Measurements from ENCODE around the gene TNFRSF11A.

TNFRSF11A gene

GRCh38 chr18:62345909-62346308 lies 20.8 kb downstream of the TNFRSF11A start:
- DNase-seq = no peak

- DNase-seq = no peak
Measured at GRCh38 chr18:62346333-62347088, 21.4 kb downstream of the TNFRSF11A start.

GRCh38 chr18:62347089-62347506 lies 22.0 kb downstream of the TNFRSF11A start:
- no peak for DNase-seq

DNA sequence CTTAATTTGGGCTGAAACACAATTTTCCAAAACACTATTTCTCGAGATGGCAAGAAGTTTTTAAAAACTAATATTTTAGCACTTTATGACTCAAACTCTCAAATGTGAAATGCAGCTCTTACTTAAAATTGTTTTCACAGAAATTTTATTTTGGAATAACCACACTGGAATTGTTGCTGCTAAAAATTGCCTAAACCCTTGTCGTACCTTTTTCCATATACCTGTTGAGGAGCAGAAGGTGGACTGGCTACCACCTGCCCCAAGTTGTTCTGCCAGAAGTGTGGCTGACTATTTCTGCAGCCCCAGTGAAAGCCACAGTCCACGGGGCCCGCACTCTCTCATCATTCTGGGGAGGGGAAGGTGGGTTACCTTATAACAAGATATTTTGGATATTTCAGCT lies 23.4 kb downstream of the TNFRSF11A start:
- no peak for DNase-seq

GRCh38 chr18:62353170-62353569 lies 28.1 kb downstream of the TNFRSF11A start:
- no peak for DNase-seq

DNA sequence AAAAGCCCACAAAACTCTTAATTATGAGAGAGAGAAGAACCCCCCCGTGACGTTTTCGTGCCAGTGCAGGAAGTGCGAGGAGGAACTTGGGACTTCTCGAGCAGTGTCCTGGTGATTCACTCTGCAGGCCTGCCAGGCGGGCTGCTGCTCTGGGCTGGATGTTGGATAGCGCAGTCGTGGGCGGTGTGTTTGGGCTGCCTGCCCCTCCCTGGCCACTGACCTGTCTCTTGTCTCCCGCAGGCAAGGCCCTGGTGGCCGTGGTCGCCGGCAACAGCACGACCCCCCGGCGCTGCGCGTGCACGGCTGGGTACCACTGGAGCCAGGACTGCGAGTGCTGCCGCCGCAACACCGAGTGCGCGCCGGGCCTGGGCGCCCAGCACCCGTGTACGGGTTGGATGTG lies 29.0 kb downstream of the TNFRSF11A start:
- DNase-seq = no peak

- DNase-seq = no peak
Measured at GRCh38 chr18:62357079-62357719, 32.1 kb downstream of the TNFRSF11A start.

- DNase-seq = no peak
Measured at GRCh38 chr18:62360805-62361204, 35.7 kb downstream of the TNFRSF11A start.

- DNase-seq = no peak
Measured at GRCh38 chr18:62361288-62361687, 36.2 kb downstream of the TNFRSF11A start.

GRCh38 chr18:62364558-62364957 lies 39.4 kb downstream of the TNFRSF11A start:
- DNase-seq = no peak

GRCh38 chr18:62365420-62365819 lies 40.3 kb downstream of the TNFRSF11A start:
- no peak for DNase-seq

- DNase-seq = no peak
Measured at GRCh38 chr18:62366992-62367391, 41.9 kb downstream of the TNFRSF11A start.

- no peak for DNase-seq
Measured at GRCh38 chr18:62368100-62368499, 43.0 kb downstream of the TNFRSF11A start.

DNA sequence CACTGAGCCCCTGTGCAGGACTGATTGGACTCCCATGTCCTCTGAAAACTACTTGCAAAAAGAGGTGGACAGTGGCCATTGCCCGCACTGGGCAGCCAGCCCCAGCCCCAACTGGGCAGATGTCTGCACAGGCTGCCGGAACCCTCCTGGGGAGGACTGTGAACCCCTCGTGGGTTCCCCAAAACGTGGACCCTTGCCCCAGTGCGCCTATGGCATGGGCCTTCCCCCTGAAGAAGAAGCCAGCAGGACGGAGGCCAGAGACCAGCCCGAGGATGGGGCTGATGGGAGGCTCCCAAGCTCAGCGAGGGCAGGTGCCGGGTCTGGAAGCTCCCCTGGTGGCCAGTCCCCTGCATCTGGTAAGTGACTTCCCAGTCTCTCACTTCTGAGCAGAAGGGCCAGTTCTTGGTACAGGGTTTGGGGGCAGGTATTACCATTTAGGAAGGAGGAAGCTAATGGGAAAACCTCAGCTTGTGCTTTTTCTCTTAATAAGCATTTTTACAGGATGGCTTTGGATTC lies 44.1 kb downstream of the TNFRSF11A start:
- DNase-seq = no peak

DNA sequence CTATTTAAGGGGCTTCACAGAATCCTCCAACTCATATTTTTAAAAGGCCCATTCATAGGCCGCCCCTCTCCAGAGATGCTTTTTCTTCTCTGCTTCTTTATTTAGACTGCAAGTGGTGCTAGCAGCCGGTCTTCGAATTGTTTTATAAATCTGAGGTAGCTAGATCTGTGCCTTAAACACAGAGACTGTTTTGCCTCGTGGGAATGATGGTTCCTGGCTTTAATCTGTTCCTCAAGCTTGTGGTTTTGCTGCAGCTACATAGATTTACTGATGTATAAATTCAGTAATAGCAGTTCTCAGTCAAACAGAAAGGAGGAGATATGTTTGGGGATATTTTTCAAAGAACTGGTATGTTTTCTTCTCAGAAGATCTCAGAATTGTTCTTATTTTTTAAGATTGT lies 45.3 kb downstream of the TNFRSF11A start:
- no peak for DNase-seq

- DNase-seq = no peak
Measured at GRCh38 chr18:62371436-62371835, 46.3 kb downstream of the TNFRSF11A start.

- no peak for DNase-seq
Measured at GRCh38 chr18:62372156-62372555, 47.0 kb downstream of the TNFRSF11A start.

GRCh38 chr18:62372882-62373281 lies 47.8 kb downstream of the TNFRSF11A start:
- no peak for DNase-seq

GRCh38 chr18:62374410-62374965 lies 49.4 kb downstream of the TNFRSF11A start:
- no peak for DNase-seq

- DNase-seq = no peak
Measured at GRCh38 chr18:62377131-62377807, 52.2 kb downstream of the TNFRSF11A start.

DNA sequence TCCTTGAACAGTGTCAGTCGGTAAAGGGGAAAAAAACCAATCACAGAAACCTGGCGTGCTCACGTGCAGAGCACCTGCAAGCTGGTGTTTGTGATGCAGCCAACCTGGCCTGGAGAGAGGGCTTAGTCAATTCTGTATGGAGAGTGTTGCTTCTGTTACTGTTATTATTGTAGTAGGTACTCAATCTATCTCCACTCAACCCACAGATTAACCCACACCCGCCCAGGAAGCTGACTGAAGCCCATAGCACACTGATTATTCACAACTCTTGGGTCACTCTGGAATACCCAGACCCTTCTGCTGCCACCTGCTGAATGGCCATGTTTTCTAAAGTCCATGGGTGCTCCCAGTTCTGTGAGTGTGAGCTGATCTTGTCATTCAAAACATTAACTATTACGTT lies 53.9 kb downstream of the TNFRSF11A start:
- no peak for DNase-seq

DNA sequence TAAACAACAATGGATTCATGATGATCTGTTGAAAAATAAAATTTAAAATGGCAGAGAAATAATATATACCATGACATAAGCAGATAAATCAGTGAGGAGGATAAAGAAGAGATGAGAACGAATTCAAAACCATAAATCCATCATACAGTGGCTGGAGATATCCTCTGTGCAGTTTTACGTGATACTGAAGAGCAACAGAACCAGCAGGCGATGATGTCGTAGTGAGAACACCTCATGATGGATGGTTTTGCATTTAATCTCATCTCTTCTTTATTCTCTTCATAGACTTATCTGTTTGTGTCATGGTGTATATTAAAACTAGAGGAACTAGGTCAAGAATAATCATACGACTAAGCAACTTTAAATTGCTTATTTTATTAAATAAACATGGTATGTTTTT lies 56.3 kb downstream of the TNFRSF11A start:
- DNase-seq = no peak

DNA sequence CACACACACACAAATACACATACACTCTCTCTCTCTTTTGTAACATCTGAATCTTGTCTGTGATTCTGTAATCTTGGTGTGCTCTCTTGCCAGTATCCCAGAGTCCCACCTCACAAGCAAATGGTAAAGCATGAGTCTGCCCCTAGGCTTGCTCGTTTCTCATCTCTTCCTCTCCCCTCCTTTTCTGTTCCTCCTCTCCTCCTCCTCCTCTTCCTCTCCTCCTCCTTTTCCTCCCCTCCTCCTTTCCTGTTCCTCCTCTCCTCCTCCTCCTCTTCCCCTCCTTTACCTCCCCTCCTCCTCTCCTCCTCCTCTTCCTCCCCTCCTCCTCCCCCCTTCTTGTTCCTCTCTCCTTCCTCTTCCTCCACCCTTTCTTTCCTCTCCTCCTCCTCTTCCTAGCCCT lies 59.0 kb downstream of the TNFRSF11A start:
- no peak for DNase-seq

All from SW 1271 (cell line).